GM12878 (cell line): ENCODE results near the gene AGPAT2. TPM values are rescaled to one million over a fixed set of nuclear protein-coding genes. Genes with fewer than 3 reads are reported as not detected.
A peak's percentile ranks its signal among the peaks of the same experiment; 100 is the strongest.

Experiments used
- ATAC-seq: fragments of 200-7000 bp; cut with Tn5 transposase; 3 replicates; pipeline ENCODE4 v1.9.1; 2020; ENCODE audit warnings: mild to moderate bottlenecking, moderate library complexity
- BruUV-seq: library from RNA; stranded (reverse); fragments of 400-500 nt; replicated peaks from 2 replicates; lab custom pipeline; 2021; lab: Mats Ljungman, UMichigan
- CTCF ChIA-PET: fragments of 300-600 bp; sonication (Branson Sonifier 250); formaldehyde crosslinking; extraction: SDS; loops from one replicate; lab custom pipeline; 2021; ENCODE audit warnings: inconsistent platforms; lab: Yijun Ruan, JAX
- POLR2A ChIA-PET: fragments of 350-600 bp; formaldehyde crosslinking; extraction: SDS; loops from one replicate; lab custom pipeline; 2021; ENCODE audit warnings: inconsistent platforms; lab: Charles Lee
- RAD21 ChIA-PET: fragments of 300-600 bp; sonication (Branson Sonifier 250); formaldehyde crosslinking; loops from one replicate; lab custom pipeline; 2023; ENCODE audit warnings: antibody characterized with exemption; ENCODE audit not compliant: unreplicated experiment; lab: Charles Lee
- SMC1A ChIA-PET: fragments of 300-600 bp; sonication (Branson Sonifier 250); formaldehyde crosslinking; loops from one replicate; lab custom pipeline; 2023; ENCODE audit not compliant: unreplicated experiment, uncharacterized antibody; lab: Charles Lee
- DNase-seq: peaks from one replicate; pipeline ENCODE4 v3.0.0-alpha.2; 2011; ENCODE audit warnings: low read depth, low spot score
- FAIRE-seq: peaks from 3 replicates; lab custom pipeline; 2011; peaks lifted over from hg19 to GRCh38; lab: Jason Lieb, UNC
- H2AFZ ChIP-seq: 2 replicates; pipeline ENCODE4 v1.6.0; 2011; ENCODE audit warnings: low read depth, low read length, control low read depth; ENCODE audit not compliant: control insufficient read depth
- H3K27ac ChIP-seq: 2 replicates; pipeline ENCODE4 v1.5.1; 2011; ENCODE audit warnings: control low read depth; ENCODE audit not compliant: control insufficient read depth, insufficient read depth
- H3K27me3 ChIP-seq, 2 experiments: replicated peaks in 1 of 2; 2 replicates each; pipeline versions ENCODE4 v1.6.0 to v1.6.1; 2011; ENCODE audit warnings: low read length in 1 of 2; ENCODE audit not compliant: control insufficient read depth in 2 of 2, insufficient read depth in 2 of 2
- H3K36me3 ChIP-seq, 2 experiments: 2 replicates each; pipeline ENCODE4 v1.5.1; 2011; ENCODE audit warnings: low read length in 1 of 2; ENCODE audit not compliant: control insufficient read depth in 2 of 2, insufficient read depth in 2 of 2
- H3K4me1 ChIP-seq: 2 replicates; pipeline ENCODE4 v1.6.1; 2011; ENCODE audit warnings: mild to moderate bottlenecking, low read length, moderate library complexity, mixed read lengths; ENCODE audit not compliant: control insufficient read depth, insufficient read depth
- H3K4me2 ChIP-seq: 2 replicates; pipeline ENCODE4 v1.6.0; 2011; ENCODE audit warnings: control low read depth; ENCODE audit not compliant: control insufficient read depth, insufficient read depth
- H3K4me3 ChIP-seq: fragments of 200-600 bp; sonication (generic); 2 replicates; pipeline ENCODE4 v1.5.1; 2016
- H3K79me2 ChIP-seq: 2 replicates; pipeline ENCODE4 v1.6.0; 2011; ENCODE audit warnings: low read length; ENCODE audit not compliant: control insufficient read depth, insufficient read depth
- H3K9ac ChIP-seq: 2 replicates; pipeline ENCODE4 v1.8.0; 2011; ENCODE audit warnings: low read length, control low read depth, mixed read lengths; ENCODE audit not compliant: control insufficient read depth, insufficient read depth
- H3K9me3 ChIP-seq: replicated peaks from 3 replicates; pipeline ENCODE4 v1.5.1; 2011; ENCODE audit warnings: mild to moderate bottlenecking, low read length; ENCODE audit not compliant: control insufficient read depth, insufficient read depth
- H4K20me1 ChIP-seq: 2 replicates; pipeline ENCODE4 v1.6.0; 2011; ENCODE audit not compliant: control insufficient read depth, insufficient read depth
- CHD1 ChIP-seq: IDR thresholded peaks from 2 replicates; pipeline ENCODE4 v1.6.1; 2012; ENCODE audit warnings: low read depth, low read length, improper control_type of control experiment
- CHD4 ChIP-seq: fragments of 200-600 bp; sonication (generic); IDR thresholded peaks from 2 replicates; pipeline ENCODE4 v1.6.1; 2016; ENCODE audit warnings: mild to moderate bottlenecking
- CREB1 ChIP-seq: IDR thresholded peaks from 2 replicates; pipeline ENCODE4 v1.6.1; 2012; ENCODE audit warnings: low read depth, mild to moderate bottlenecking, inconsistent platforms
- IKZF1 ChIP-seq: fragments of 450-650 bp; conservative IDR thresholded peaks from 2 replicates; pipeline ENCODE4 v1.6.1; 2017; ENCODE audit warnings: antibody characterized with exemption, mild to moderate bottlenecking
- MAX ChIP-seq: IDR thresholded peaks from 2 replicates; pipeline ENCODE4 v1.6.1; 2012; ENCODE audit warnings: low read depth, low read length, improper control_type of control experiment
- MTA2 ChIP-seq: fragments of 450-650 bp; IDR thresholded peaks from 2 replicates; pipeline ENCODE4 v1.6.1; 2016; ENCODE audit warnings: low read depth, mild to moderate bottlenecking, moderate library complexity
- MXI1 ChIP-seq: fragments of 150-350 bp; IDR thresholded peaks from 2 replicates; pipeline ENCODE4 v1.6.1; 2011; ENCODE audit warnings: low read depth, mild to moderate bottlenecking, inconsistent platforms, low read length, improper control_type of control experiment
- NRF1 ChIP-seq: conservative IDR thresholded peaks from 2 replicates; pipeline ENCODE4 v1.6.1; 2011; ENCODE audit warnings: mild to moderate bottlenecking, low read depth, low read length, improper control_type of control experiment
- RAD51 ChIP-seq: fragments of 450-650 bp; IDR thresholded peaks from 2 replicates; pipeline ENCODE4 v1.6.1; 2016; ENCODE audit warnings: moderate library complexity, mild to moderate bottlenecking, inconsistent platforms
- SIX5 ChIP-seq: IDR thresholded peaks from 2 replicates; pipeline ENCODE4 v1.6.1; 2011; ENCODE audit warnings: mild to moderate bottlenecking, low read depth, low read length, moderate library complexity; ENCODE audit not compliant: severe bottlenecking
- SP1 ChIP-seq: IDR thresholded peaks from one replicate; pipeline ENCODE4 v1.6.1; 2011; ENCODE audit warnings: low read depth, low read length
- TBL1XR1 ChIP-seq: IDR thresholded peaks from 2 replicates; pipeline ENCODE4 v1.6.1; 2012; ENCODE audit warnings: low read depth, low read length, improper control_type of control experiment
- ZBTB4 ChIP-seq: fragments of 450-650 bp; formaldehyde crosslinking; IDR thresholded peaks from 2 replicates; pipeline ENCODE4 v1.4.0; 2022; ENCODE audit warnings: mild to moderate bottlenecking, moderate library complexity
- ZNF384 ChIP-seq: IDR thresholded peaks from 2 replicates; pipeline ENCODE4 v1.6.1; 2012; ENCODE audit warnings: low read depth, mild to moderate bottlenecking, low read length, improper control_type of control experiment, borderline replicate concordance
- WGBS: methylation state at CpG from one replicate; pipeline ENCODE4 v1.1.6; 2016; ENCODE audit warnings: low lambda C conversion rate; ENCODE audit not compliant: insufficient replicate concordance, insufficient coverage; ENCODE audit errors: missing lambda C conversion rate; 5-methylcytosine and 5-hydroxymethylcytosine counted together
- in situ Hi-C: fragments of 300-500 bp; cut with MboI; formaldehyde crosslinking; loops from 9 replicates; pipeline ENCODE4 v1.14.3; 2018; ENCODE audit warnings: mixed read lengths
- intact Hi-C: fragments of 100-400 bp; cut with micrococcal nuclease; formaldehyde crosslinking; loops from one replicate; pipeline ENCODE4 v1.14.2; 2022; ENCODE audit not compliant: unreplicated experiment
- polyA plus RNA-seq, 11 experiments: library from polyadenylated mRNA; depleted of rRNA in 4 of 11; unstranded in 6 of 11; stranded (reverse) in 5 of 11; fragments of >200 nt; fragmentation: Nextera tagmentation in 4 of 11; fragmentation: Illumina TruSeq in 1 of 11; extraction: Ambion mirVana in 4 of 11; extraction: Trizol in 1 of 11; gene quantifications; 1 replicate in 1 of 11; 2 replicates in 10 of 11; pipeline versions ENCODE4 v1.2.1 to v1.2.3, GENCODE V29; 2011 to 2016; ENCODE audit warnings: inconsistent platforms in 2 of 11, missing spikeins in 2 of 11, low read depth in 1 of 11
- total RNA-seq, 4 experiments: library from RNA; depleted of rRNA in 3 of 4; stranded (reverse); fragments of >200 nt in 3 of 4; fragmentation: Illumina TruSeq in 1 of 4; extraction: Trizol in 1 of 4; gene quantifications; 2 replicates each; pipeline versions ENCODE4 v1.2.1 to v1.2.3, GENCODE V29; 2013 to 2021
- TF ChIP-seq, protein P1 (sequence below): fragments of 450-650 bp; IDR thresholded peaks from 2 replicates; pipeline ENCODE4 v1.6.1; 2018; ENCODE audit warnings: borderline replicate concordance, mild to moderate bottlenecking; ENCODE audit not compliant: partially characterized antibody
- TF ChIP-seq, protein P2 (sequence below): fragments of 450-650 bp; IDR thresholded peaks from 2 replicates; pipeline ENCODE4 v1.6.1; 2018; ENCODE audit warnings: mild to moderate bottlenecking, low read depth, moderate library complexity; ENCODE audit not compliant: partially characterized antibody

The AGPAT2 gene
- total and polyA plus RNA-seq, 10 of the 15 experiments (the other 5 are each of a cell fraction or from before 2014, with no cell fraction given): 0.10 to 28.5 (median 18.2) TPM

GRCh38 chr9:136729144-136729543, 41.9 kb upstream of the AGPAT2 start:
- in situ Hi-C loops: no loop called here
- H3K4me2 ChIP-seq: peak overlapping the region; percentile 79
- H2AFZ ChIP-seq: peak overlapping the region; percentile 83
- peaks cover 45% of the 10 kb centered on the region for H3K79me2 ChIP-seq
- H3K9me3 ChIP-seq: no peaks in the 10 kb centered on the region
- H3K9ac ChIP-seq: peak overlapping the region; percentile 79; the same call in 1 of the 2 replicates
- CTCF ChIA-PET: interaction anchor here (0.6 to 2.4 kb wide), 11 partner anchors 9 to 306 kb away, joined by 3 to 10 read pairs (median 5); partner anchors contain the start of gene LCN10
- SMC1A ChIA-PET: interaction anchor here (1.1 to 1.4 kb wide), 2 partner anchors 11 to 37 kb away, joined by 3 read pairs; no protein-coding TSS in a partner anchor
- H3K36me3 ChIP-seq: peaks cover 11 to 13% of the 10 kb centered on the region in 2 experiments; a peak in 3 of 4 replicates
- intact Hi-C loops: no loop called here
- ATAC-seq (peak; percentile 38), DNase-seq (no peak), FAIRE-seq (no peak)
- H3K4me3 ChIP-seq: peak overlapping the region; percentile 76
- RAD21 ChIA-PET: interaction anchor here (0.8 to 1.2 kb wide), 3 partner anchors 14 to 37 kb away, joined by 3 to 4 read pairs (median 3); partner anchors contain the start of gene LCN10
- peaks cover 8% of the 10 kb centered on the region for H4K20me1 ChIP-seq
- H3K27ac ChIP-seq: peak overlapping the region; percentile 42; the same call in 1 of the 2 replicates
- POLR2A ChIA-PET: interaction anchor here (1.0 to 3.6 kb wide), 7 partner anchors 11 to 49 kb away, joined by 3 to 15 read pairs (median 3); partner anchors contain the start of gene LCN10
- H3K27me3 ChIP-seq: no peaks in the 10 kb centered on the region
- H3K4me1 ChIP-seq: peaks cover 13% of the 10 kb centered on the region
- no TSS peak for BruUV-seq
- WGBS: 55% methylated on average over 7 of the region's 7 CpGs
- no peak for TF ChIP-seq RAD51
- TF ChIP-seq, protein P1, sequence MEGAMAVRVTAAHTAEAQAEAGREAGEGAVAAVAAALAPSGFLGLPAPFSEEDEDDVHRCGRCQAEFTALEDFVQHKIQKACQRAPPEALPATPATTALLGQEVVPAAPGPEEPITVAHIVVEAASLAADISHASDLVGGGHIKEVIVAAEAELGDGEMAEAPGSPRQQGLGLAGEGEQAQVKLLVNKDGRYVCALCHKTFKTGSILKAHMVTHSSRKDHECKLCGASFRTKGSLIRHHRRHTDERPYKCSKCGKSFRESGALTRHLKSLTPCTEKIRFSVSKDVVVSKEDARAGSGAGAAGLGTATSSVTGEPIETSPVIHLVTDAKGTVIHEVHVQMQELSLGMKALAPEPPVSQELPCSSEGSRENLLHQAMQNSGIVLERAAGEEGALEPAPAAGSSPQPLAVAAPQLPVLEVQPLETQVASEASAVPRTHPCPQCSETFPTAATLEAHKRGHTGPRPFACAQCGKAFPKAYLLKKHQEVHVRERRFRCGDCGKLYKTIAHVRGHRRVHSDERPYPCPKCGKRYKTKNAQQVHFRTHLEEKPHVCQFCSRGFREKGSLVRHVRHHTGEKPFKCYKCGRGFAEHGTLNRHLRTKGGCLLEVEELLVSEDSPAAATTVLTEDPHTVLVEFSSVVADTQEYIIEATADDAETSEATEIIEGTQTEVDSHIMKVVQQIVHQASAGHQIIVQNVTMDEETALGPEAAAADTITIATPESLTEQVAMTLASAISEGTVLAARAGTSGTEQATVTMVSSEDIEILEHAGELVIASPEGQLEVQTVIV: no peak
- no peak for TF ChIP-seq ZBTB4 (CRISPR knock-in tag)
- TF ChIP-seq SIX5: no peak
- TF ChIP-seq CHD4: no peak
- TF ChIP-seq MTA2: no peak
- no peak for TF ChIP-seq SP1
- no peak for TF ChIP-seq MXI1
- no peak for TF ChIP-seq IKZF1
- TF ChIP-seq NRF1: no peak
- TF ChIP-seq CHD1: no peak
- no peak for TF ChIP-seq TBL1XR1
- TF ChIP-seq, protein P2, sequence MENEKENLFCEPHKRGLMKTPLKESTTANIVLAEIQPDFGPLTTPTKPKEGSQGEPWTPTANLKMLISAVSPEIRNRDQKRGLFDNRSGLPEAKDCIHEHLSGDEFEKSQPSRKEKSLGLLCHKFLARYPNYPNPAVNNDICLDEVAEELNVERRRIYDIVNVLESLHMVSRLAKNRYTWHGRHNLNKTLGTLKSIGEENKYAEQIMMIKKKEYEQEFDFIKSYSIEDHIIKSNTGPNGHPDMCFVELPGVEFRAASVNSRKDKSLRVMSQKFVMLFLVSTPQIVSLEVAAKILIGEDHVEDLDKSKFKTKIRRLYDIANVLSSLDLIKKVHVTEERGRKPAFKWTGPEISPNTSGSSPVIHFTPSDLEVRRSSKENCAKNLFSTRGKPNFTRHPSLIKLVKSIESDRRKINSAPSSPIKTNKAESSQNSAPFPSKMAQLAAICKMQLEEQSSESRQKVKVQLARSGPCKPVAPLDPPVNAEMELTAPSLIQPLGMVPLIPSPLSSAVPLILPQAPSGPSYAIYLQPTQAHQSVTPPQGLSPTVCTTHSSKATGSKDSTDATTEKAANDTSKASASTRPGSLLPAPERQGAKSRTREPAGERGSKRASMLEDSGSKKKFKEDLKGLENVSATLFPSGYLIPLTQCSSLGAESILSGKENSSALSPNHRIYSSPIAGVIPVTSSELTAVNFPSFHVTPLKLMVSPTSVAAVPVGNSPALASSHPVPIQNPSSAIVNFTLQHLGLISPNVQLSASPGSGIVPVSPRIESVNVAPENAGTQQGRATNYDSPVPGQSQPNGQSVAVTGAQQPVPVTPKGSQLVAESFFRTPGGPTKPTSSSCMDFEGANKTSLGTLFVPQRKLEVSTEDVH: no peak
- no peak for TF ChIP-seq ZNF384
- no peak for TF ChIP-seq CREB1
- TF ChIP-seq MAX: no peak
